Mesendoderm (in vitro differentiated cells): ENCODE measurements around the gene JARID2.

Experiments
- DNase-seq: peaks from one replicate; pipeline ENCODE4 v3.0.0; 2013
- H2AK5ac ChIP-seq: 2 replicates; pipeline ENCODE4 v1.6.1; 2013; ENCODE audit warnings: low read length, inconsistent platforms
- H2BK120ac ChIP-seq: 2 replicates; pipeline ENCODE4 v1.6.1; 2013; ENCODE audit warnings: low read depth, mild to moderate bottlenecking, low read length, moderate library complexity, mixed read lengths
- H2BK15ac ChIP-seq: replicated peaks from 2 replicates; pipeline ENCODE4 v1.6.1; 2013; ENCODE audit warnings: low read depth, mild to moderate bottlenecking, moderate library complexity
- H2BK5ac ChIP-seq: 2 replicates; pipeline ENCODE4 v1.6.1; 2013; ENCODE audit warnings: low read length, inconsistent platforms
- H3K18ac ChIP-seq: 2 replicates; pipeline ENCODE4 v1.6.1; 2013; ENCODE audit warnings: mild to moderate bottlenecking, low read length, mixed read lengths
- H3K23ac ChIP-seq: one replicate; pipeline ENCODE4 v1.6.1; 2013; ENCODE audit warnings: low read length
- H3K27ac ChIP-seq: 2 replicates; pipeline ENCODE4 v1.5.1; 2013; ENCODE audit warnings: low read depth, mild to moderate bottlenecking, inconsistent platforms, low read length, moderate library complexity
- H3K27me3 ChIP-seq: 2 replicates; pipeline ENCODE4 v1.6.1; 2013; ENCODE audit warnings: low read length, control low read depth, mild to moderate bottlenecking, inconsistent platforms; ENCODE audit not compliant: insufficient read depth, poor library complexity
- H3K36me3 ChIP-seq: 2 replicates; pipeline ENCODE4 v1.6.1; 2013; ENCODE audit warnings: low read length, inconsistent platforms; ENCODE audit not compliant: control insufficient read depth, insufficient read depth
- H3K4ac ChIP-seq: one replicate; pipeline ENCODE4 v1.6.1; 2013; ENCODE audit warnings: low read depth, mild to moderate bottlenecking, low read length, moderate library complexity
- H3K4me1 ChIP-seq: 2 replicates; pipeline ENCODE4 v1.6.1; 2013; ENCODE audit warnings: low read depth, low read length, inconsistent platforms; ENCODE audit not compliant: control insufficient read depth
- H3K4me2 ChIP-seq: 2 replicates; pipeline ENCODE4 v1.6.1; 2013; ENCODE audit warnings: low read length
- H3K4me3 ChIP-seq: 2 replicates; pipeline ENCODE4 v1.5.1; 2013; ENCODE audit warnings: mild to moderate bottlenecking, low read length
- H3K56ac ChIP-seq: one replicate; pipeline ENCODE4 v1.6.1; 2013; ENCODE audit warnings: low read length
- H3K79me1 ChIP-seq: 2 replicates; pipeline ENCODE4 v1.6.1; 2013; ENCODE audit warnings: low read length, inconsistent platforms
- H3K79me2 ChIP-seq: 2 replicates; pipeline ENCODE4 v1.6.1; 2013; ENCODE audit warnings: mild to moderate bottlenecking, low read length; ENCODE audit not compliant: control insufficient read depth, insufficient read depth
- H3K9ac ChIP-seq: 2 replicates; pipeline ENCODE4 v1.6.1; 2013; ENCODE audit warnings: low read length, inconsistent platforms
- H4K5ac ChIP-seq: one replicate; pipeline ENCODE4 v1.6.1; 2013; ENCODE audit warnings: low read length
- H4K8ac ChIP-seq: one replicate; pipeline ENCODE4 v1.6.1; 2013; ENCODE audit warnings: low read depth, mild to moderate bottlenecking, control low read depth, low read length, moderate library complexity
- WGBS: extraction: QIAGEN DNeasy Blood & Tissue Kit; methylation state at CpG from one replicate; pipeline ENCODE4 v1.1.7; 2013; ENCODE audit warnings: low lambda C conversion rate, missing lambda C conversion rate; ENCODE audit not compliant: insufficient coverage; ENCODE audit errors: extremely low coverage; 5-methylcytosine and 5-hydroxymethylcytosine counted together

JARID2 gene

DNA sequence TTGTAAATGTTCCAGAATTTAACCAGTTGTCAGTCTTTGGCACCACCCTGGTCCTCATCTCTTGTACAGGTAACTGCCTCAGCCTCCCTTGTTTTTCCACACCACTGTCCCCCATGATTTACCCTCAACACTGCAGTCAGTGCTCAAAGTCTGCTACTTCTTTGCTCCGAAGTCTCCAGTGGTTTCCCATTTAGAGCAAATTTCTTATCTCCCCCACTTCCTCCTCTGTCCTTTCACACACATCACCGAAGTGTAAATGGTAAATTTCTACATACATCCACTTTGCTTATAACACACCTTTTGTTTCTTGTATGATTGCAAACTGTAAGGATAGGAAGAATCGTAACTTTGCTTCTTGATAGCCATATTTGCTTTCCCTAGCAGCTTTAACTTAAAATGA is 115.3 kb downstream of the JARID2 start:
- Histone ChIP-seq H4K8ac (no peak overlapping the region), H2BK5ac (no peak overlapping the region), H3K23ac (no peak overlapping the region), H3K4me1 (peaks cover 30% of the 10 kb centered on the region), H3K4ac (no peak overlapping the region), H3K56ac (peak overlapping the region; percentile 51), H4K5ac (no peak overlapping the region), H3K27ac (no peak overlapping the region), H3K27me3 (no peaks in the 10 kb centered on the region), H3K79me2 (peaks cover 89% of the 10 kb centered on the region), H2BK120ac (no peak overlapping the region), H2BK15ac (no peak overlapping the region), H3K9ac (no peak overlapping the region), H3K36me3 (no peaks in the 10 kb centered on the region), H2AK5ac (no peak overlapping the region), H3K18ac (no peak overlapping the region), H3K4me2 (no peak overlapping the region), H3K79me1 (peaks cover 11% of the 10 kb centered on the region), H3K4me3 (no peak overlapping the region)
- no peak for DNase-seq
- no CpG with 5 or more reads among the region's 3 CpGs for WGBS

DNA sequence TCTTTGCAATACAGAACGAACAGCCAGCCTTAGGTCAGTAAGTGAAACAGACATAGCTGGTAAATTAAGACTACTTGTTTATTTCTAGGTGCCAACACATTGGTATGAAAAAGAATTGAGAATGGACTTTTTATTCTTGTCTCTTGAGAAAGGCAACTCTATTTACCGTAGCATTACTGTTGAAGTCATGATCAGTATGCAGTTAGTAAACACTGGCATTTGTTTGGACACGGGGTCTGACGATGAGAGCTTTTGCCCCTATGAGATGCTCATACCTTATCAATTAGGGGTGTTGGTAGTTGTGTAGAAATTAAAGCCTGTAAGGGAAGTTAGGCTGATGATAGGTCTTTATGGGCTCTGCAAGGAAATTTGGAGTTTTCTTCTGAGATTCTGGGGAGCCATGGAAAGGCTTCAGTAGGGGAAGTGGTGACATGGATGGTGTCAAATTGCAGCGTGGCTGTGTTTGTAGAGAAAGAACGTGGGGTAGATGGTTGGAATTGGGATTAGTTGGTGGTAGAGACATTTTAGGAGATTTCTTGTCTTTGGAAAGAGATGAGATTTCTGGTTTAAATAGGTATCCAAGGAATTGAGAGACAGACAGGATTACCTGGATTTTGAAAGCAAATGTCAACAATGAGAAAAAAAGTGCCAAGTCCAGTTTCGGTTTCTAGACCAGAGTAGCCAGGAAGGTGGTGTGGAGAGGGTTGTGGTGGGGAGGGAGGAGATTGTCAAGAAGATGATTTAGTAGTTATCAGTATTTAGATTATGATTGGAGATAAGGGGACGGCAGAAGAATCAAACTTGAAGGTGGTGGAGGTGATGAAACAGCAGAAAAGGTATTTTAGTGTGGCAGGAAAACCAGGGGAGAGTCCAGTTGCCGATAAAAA is 116.6 kb downstream of the JARID2 start:
- Histone ChIP-seq H2AK5ac (no peak overlapping the region), H4K5ac (no peak overlapping the region), H3K36me3 (no peaks in the 10 kb centered on the region), H3K9ac (no peak overlapping the region), H3K4me3 (no peak overlapping the region), H3K56ac (no peak overlapping the region), H4K8ac (no peak overlapping the region), H2BK120ac (no peak overlapping the region), H2BK15ac (no peak overlapping the region), H3K79me1 (peaks cover 15% of the 10 kb centered on the region), H3K23ac (no peak overlapping the region), H3K27ac (no peak overlapping the region), H3K4me2 (no peak overlapping the region), H3K18ac (no peak overlapping the region), H3K4me1 (peaks cover 34% of the 10 kb centered on the region), H3K27me3 (no peaks in the 10 kb centered on the region), H2BK5ac (no peak overlapping the region), H3K4ac (no peak overlapping the region), H3K79me2 (peaks cover 91% of the 10 kb centered on the region)
- 100% methylated on average over 3 of the region's 9 CpGs for WGBS
- DNase-seq: no peak

DNA sequence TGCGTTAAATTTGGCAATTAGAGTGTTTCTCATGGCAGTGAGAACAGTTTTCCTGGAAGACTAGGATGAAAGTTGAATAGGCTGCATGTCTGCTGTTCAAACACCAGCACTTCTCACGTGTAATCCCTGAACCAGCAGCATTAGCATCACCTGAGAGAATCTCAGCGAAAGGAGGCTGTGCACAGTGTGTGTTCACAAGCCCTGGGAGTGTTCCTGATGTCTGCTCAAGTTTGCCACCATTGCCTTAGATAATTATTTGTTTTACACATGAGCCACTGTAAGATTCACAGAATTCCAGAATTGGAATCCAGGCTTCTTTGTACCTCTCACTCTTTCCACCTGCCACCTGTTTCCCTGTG is 117.3 kb downstream of the JARID2 start:
- H2BK15ac ChIP-seq: no peak overlapping the region

DNA sequence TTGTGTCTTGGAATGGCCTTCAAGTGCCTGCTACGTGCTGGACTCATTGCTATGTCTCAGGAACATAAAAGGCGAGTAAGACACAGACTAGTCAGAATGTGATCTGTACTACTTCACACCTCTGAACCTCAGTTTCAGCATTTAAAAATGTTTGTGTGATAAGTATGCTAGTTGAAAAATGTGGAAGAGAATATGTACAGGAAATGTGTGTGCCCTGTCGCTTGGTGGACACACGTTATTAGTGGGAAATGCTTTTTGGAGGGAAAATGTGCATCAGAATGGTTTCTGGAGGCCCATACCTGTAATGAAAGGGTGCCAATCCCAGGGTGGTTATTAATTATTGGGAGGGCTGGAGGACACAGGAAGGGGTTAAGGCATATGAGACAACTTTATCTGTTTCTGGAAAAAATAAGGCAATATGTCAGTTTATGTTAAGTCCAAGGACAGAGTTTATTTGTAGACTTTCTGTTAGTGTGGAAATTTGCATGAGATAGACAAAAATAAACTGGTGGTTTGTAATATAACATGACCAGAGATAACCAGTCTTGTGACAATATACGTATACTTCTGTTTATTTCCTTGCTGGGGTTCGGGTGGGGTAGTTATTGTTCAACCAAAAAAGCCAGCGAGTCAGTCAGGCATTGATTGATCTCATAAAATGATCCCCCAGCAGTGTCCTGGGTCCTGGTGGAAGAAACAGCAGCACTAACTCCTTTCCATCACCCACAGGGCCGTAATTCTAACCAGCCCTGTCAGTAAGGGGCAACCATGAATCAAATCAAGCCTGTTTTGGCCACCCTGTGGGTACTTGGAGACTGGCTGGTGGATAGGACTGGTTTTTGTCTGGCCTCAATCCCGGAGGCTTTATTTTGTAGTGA is 117.9 kb downstream of the JARID2 start:
- H3K36me3 ChIP-seq: no peaks in the 10 kb centered on the region
- H4K5ac ChIP-seq: no peak overlapping the region
- peaks cover 34% of the 10 kb centered on the region for H3K4me1 ChIP-seq
- H3K79me1 ChIP-seq: peaks cover 16% of the 10 kb centered on the region
- H2AK5ac ChIP-seq: no peak overlapping the region
- H3K9ac ChIP-seq: no peak overlapping the region
- no peak overlapping the region for H4K8ac ChIP-seq
- no CpG with 5 or more reads among the region's 9 CpGs for WGBS
- H2BK120ac ChIP-seq: no peak overlapping the region
- H3K79me2 ChIP-seq: peaks cover 92% of the 10 kb centered on the region
- H3K4ac ChIP-seq: no peak overlapping the region
- H3K27me3 ChIP-seq: no peaks in the 10 kb centered on the region
- DNase-seq: no peak
- peak overlapping the region; percentile 47 for H3K18ac ChIP-seq
- no peak overlapping the region for H2BK5ac ChIP-seq
- H3K56ac ChIP-seq: no peak overlapping the region
- no peak overlapping the region for H3K4me2 ChIP-seq
- H3K4me3 ChIP-seq: no peak overlapping the region
- no peak overlapping the region for H3K23ac ChIP-seq
- H3K27ac ChIP-seq: no peak overlapping the region
- H2BK15ac ChIP-seq: no peak overlapping the region

More for the DNA sequence above, 117.3 kb downstream of the JARID2 start:
- Histone ChIP-seq H2BK5ac (no peak overlapping the region), H2BK120ac (no peak overlapping the region), H3K4me2 (no peak overlapping the region), H3K23ac (no peak overlapping the region), H3K79me1 (peaks cover 15% of the 10 kb centered on the region), H3K4me1 (peaks cover 34% of the 10 kb centered on the region), H3K79me2 (peaks cover 92% of the 10 kb centered on the region), H3K36me3 (no peaks in the 10 kb centered on the region), H4K8ac (no peak overlapping the region), H3K27me3 (no peaks in the 10 kb centered on the region), H4K5ac (no peak overlapping the region), H3K4me3 (no peak overlapping the region), H2AK5ac (no peak overlapping the region), H3K4ac (no peak overlapping the region), H3K9ac (no peak overlapping the region), H3K18ac (no peak overlapping the region), H3K56ac (no peak overlapping the region), H3K27ac (no peak overlapping the region)
- WGBS: no CpG with 5 or more reads among the region's 3 CpGs
- no peak for DNase-seq

DNA sequence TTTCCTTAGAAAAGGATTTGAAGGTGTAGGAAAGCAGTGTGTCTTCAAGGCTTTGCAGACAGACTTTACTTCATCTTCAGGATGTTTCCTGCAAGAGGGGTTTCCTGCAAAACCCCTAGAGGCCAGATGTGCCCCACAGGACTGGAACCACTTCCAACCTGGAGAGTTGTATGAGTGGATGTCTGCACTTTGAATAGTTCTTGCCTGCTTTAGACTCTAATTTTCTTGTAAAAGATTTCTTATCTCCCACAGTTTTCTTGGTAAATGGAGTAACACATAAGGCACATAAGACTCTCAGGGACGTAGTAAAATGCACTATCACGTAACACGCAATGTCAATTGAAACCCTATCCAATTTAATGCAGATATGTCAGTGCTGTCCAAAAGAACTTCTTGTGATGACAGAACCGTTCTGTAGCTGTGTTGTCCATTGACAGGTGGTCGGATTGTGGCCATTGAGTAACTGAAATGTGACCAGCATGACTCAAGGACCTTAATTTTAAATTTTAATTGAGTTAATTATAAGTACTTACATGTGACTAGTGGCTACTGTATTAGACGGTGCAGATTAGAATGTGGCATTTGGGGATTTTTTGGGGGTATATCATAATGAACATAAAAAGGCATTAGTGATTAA is 118.7 kb downstream of the JARID2 start:
- Histone ChIP-seq H3K79me1 (peaks cover 20% of the 10 kb centered on the region), H3K79me2 (peaks cover 92% of the 10 kb centered on the region), H3K18ac (peak overlapping the region; percentile 47), H3K27me3 (no peaks in the 10 kb centered on the region), H3K27ac (no peak overlapping the region), H2BK5ac (no peak overlapping the region), H3K4ac (no peak overlapping the region), H3K56ac (no peak overlapping the region), H4K5ac (no peak overlapping the region), H2BK15ac (no peak overlapping the region), H3K4me2 (no peak overlapping the region), H3K4me3 (no peak overlapping the region), H3K4me1 (peaks cover 30% of the 10 kb centered on the region), H4K8ac (no peak overlapping the region), H3K23ac (no peak overlapping the region), H2BK120ac (no peak overlapping the region), H2AK5ac (no peak overlapping the region), H3K36me3 (no peaks in the 10 kb centered on the region), H3K9ac (no peak overlapping the region)
- WGBS: 100% methylated on average over 1 of the region's 6 CpGs
- no peak for DNase-seq
